Body of pancreas (tissue), 4 donors: ENCODE data around the gene MAGI1.

Experiments used
- CTCF ChIP-seq, 7 experiments: fragments of 450-650 bp in 4 of 7; fragments of 200-600 bp in 3 of 7; sonication (generic) in 3 of 7; IDR thresholded peaks; one replicate each; pipeline ENCODE4 v1.5.1; 2016 to 2019; ENCODE audit warnings: antibody characterized with exemption in 7 of 7
- POLR2A ChIP-seq, 3 donors: fragments of 450-650 bp; IDR thresholded peaks; one replicate each; pipeline ENCODE4 v1.6.1; 2016; ENCODE audit warnings: antibody characterized with exemption in 3 of 3, mild to moderate bottlenecking in 2 of 3

GRCh38 chr3:65584913-65585312, 453.8 kb downstream of the MAGI1 start:
- TF ChIP-seq CTCF (IDR thresholded peaks at IDR 0.05) (no peak), POLR2A (IDR thresholded peaks at IDR 0.05) (no peak)
